Stimulated activated CD4-positive, alpha-beta T cell treated with anti-CD3 and anti-CD28 coated beads, Interleukin-15, amount 100 ng/mL, for 48 hours (primary cell): ENCODE results near the gene UBE2L5.

Experiments used
- DNase-seq, 2 donors: peaks; one replicate each; pipeline ENCODE4 v3.0.0-alpha.2; 2020; ENCODE audit warnings: low read depth in 2 of 2

Gene UBE2L5

GRCh38 chr13:30404207-30404606, 18.1 kb upstream of the UBE2L5 start:
- DNase-seq, result no peak

GRCh38 chr13:30406779-30407416, 15.4 kb upstream of the UBE2L5 start:
- DNase-seq, result no peak

- peak; percentile 89 to 94 for DNase-seq
Observed at GRCh38 chr13:30408319-30409101, 13.8 kb upstream of the UBE2L5 start.

- DNase-seq, result no peak
Observed at GRCh38 chr13:30409886-30410704, 12.2 kb upstream of the UBE2L5 start.

- DNase-seq, result no peak
Observed at GRCh38 chr13:30410705-30411125, 11.6 kb upstream of the UBE2L5 start.

GRCh38 chr13:30412346-30412745, 9.9 kb upstream of the UBE2L5 start:
- no peak for DNase-seq

GRCh38 chr13:30413842-30414241, 8.5 kb upstream of the UBE2L5 start:
- no peak for DNase-seq

- DNase-seq, result no peak
Observed at GRCh38 chr13:30415430-30416030, 6.8 kb upstream of the UBE2L5 start.

- DNase-seq, result no peak
Observed at GRCh38 chr13:30416471-30416870, 5.8 kb upstream of the UBE2L5 start.

GRCh38 chr13:30418075-30418716, 4.1 kb upstream of the UBE2L5 start:
- no peak for DNase-seq

- DNase-seq, result no peak
Observed at GRCh38 chr13:30418717-30419459, 3.4 kb upstream of the UBE2L5 start.

- peak in 1 of 2 donors; percentile 23 for DNase-seq
Observed at GRCh38 chr13:30421093-30422053, 920 bp upstream of the UBE2L5 start.

GRCh38 chr13:30423891-30424290, 1.6 kb downstream of the UBE2L5 start:
- no peak for DNase-seq

GRCh38 chr13:30429235-30429634, 6.9 kb downstream of the UBE2L5 start:
- DNase-seq, result no peak

- DNase-seq, result no peak
Observed at GRCh38 chr13:30429721-30430694, 7.7 kb downstream of the UBE2L5 start.

- DNase-seq, result no peak
Observed at GRCh38 chr13:30431269-30431940, 9.1 kb downstream of the UBE2L5 start.

GRCh38 chr13:30435911-30436451, 13.7 kb downstream of the UBE2L5 start:
- DNase-seq, result no peak

- no peak for DNase-seq
Observed at GRCh38 chr13:30437177-30437576, 14.9 kb downstream of the UBE2L5 start.
